GM20431 (cell line): ENCODE data around the gene RADIL.

Source experiments
- in situ Hi-C: fragments of 300-500 bp; cut with MseI, MboI; formaldehyde crosslinking; loops from one replicate; pipeline ENCODE4 v1.15.0; 2020; ENCODE audit warnings: low sequenced_read_pairs; ENCODE audit not compliant: unreplicated experiment

Gene RADIL

DNA sequence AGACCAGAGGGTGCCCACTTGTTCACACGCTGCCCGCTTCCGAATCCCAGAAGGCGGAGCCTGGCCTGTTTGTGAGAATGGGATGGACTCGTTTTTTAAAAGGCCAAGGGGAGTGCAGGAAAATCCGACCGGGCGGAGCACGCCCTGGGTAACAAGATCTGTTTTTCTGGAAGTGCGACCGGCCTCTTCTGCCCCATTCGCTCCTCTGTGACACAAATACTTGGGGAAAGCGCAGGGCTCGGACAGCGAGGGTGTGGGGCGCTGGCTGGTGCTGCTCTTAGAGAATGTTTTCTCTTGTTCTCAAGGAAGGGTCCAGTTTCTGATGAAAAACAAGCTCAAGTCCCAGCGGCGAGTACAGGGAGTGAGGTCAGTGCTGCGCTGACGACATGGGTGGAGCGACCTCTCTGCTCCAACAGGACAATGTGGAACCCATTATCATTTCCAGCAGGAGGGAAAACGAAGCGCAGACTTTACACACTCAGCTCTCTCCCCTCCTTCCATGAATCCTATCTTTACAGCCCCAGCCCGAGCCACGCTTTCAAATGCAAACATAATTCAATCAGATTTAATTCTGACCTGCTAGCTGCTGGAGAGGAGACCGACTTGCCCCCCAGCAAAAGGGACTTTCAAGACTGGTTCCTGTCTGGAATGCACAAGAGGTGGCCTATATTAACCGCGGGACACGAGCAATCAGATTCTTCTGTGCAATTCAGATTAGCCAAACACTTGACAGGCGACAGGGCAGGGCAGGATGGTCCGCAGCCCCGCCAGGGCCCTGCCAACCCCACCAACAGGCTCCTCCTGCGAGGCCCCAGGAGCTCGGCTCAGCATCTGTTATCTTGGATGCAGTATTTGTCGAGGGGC lies 1.1 kb downstream of the RADIL start:
- in situ Hi-C loops = no loop called here

DNA sequence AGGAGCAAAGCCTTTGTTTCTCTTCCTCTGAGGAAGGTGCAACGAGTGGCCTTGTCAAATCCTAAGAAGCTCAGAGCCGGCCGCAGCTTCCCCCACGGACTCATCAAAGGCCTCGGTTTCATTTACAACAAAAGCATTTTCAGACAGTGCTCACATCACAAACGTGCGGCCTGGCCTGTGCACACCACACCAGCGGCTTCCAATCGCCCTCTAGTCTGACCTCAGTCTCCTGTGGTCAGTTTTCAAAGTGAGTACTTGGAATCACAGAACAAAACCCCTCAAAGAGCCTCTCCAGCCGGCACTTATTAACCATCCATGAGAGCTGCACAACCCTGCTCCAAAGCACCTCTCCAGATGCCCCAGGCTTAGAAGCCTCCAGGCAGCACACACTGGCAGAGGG lies 3.3 kb downstream of the RADIL start:
- in situ Hi-C loops = no loop called here

DNA sequence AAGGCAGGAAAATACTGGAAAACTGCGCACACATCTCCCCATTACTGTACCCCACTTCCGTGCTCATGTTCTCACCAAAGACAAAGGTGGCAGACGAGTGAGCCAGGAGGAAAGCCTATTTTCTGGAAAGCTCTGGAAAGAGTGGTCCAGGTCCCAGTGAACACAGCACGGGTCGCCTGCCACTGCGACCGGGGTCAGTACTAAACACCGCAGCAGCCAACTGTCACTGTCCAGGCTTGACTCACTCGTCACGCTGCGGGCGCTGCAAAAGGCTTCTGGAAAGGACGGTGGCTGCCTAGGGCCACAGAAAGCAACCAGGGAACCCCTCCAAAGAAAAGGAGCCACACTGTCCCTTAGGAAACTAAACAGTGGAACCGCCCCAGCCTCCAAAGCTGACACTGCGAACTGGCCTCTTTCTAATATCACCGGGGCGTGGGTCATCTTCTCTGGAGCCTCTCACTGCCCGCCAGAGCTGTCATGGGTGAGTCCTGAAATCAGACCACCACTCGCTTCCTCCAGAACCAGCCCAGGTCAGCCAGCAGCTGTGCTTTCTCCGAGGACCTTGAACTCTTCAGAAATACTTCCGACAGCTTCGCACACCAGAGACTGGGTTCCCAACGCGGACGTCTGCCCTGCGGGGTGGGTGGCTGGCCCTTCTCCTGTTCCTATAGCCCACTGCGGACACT lies 4.0 kb downstream of the RADIL start:
- in situ Hi-C loops = no loop called here

DNA sequence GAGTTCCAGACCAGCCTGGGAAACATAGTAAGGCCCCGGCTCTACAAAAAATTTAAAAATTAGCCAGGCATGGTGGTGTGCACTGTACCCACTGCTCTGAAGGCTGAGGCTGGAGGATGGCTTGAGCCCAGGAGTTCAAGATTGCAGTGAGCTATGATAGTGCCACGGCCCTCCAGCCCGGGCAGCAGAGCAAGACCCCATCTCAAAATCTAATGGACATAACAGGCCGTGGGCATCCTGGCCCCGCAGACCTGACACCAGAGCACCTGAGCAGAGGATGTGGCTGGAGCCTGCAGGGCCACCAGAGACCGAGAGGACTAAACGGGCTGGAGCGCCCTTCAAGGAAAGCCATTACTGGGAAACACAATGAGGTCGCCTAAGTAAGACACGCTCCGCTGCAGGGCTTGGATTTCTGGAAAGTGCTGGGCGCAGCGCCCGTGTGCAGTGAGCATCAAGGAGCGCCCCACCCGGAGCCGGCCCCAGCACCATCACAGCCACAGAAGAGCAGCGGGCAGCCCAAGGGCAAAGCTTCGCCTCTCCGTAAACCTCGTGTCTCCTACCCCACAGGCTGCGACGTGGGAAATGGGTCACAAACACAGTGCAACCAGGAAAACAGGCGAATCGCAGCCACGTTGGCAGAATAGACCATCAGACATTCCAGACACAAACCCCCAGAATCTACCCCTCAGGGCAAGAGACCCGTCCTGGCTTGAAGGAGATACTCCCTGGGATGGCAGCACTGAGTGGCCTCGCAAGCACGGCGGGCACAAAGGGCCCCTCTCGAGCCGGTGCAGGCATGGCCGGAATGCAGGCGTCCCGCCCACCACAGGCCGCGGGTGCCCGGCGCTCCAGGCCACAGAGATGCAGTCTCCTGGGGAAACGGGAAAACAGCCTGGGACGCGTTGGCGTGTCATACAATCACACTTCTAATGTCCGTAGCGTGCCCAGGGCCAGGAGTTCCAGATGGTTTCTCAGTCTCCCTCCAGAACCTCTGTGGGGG lies 4.9 kb downstream of the RADIL start:
- in situ Hi-C loops = no loop called here

DNA sequence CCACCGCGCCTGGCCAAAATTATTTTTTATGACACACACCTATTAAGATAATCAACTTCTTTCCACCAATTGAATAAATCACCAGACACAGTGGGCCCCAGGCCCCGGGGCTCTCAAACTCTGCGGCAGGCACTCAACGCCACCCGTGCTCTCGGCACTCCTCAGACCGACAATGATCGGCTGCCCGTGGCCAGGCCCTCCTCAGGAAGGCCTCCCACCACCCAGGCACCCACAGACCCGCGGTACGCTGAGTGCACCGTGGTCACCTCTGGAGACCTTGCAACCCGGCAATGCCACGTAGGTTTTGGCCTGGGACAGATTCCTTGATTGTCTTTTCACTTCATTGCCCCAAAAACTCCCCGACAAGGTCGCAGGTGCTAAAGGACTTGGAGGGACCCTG lies 6.9 kb downstream of the RADIL start:
- in situ Hi-C loops = no loop called here

DNA sequence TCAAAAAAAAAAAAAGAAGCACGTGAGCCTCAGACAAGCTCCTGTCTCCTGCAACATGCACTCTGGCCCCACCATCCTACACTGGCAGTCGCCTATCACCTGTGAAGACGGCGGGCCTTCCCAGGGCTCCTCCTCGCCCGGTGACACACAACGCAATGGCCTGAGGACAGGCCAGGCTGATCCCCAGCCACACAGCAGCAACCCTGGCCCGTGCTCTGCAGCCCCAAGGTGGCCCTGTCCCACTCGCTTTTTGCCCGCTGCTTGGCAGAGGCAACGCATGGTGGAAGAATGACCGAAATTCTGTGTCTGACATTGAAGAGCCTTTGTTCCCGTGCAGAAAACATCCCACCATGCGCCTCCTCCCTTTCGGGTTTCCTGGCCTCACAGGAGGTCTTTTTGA lies 8.1 kb downstream of the RADIL start:
- in situ Hi-C loops = no loop called here

DNA sequence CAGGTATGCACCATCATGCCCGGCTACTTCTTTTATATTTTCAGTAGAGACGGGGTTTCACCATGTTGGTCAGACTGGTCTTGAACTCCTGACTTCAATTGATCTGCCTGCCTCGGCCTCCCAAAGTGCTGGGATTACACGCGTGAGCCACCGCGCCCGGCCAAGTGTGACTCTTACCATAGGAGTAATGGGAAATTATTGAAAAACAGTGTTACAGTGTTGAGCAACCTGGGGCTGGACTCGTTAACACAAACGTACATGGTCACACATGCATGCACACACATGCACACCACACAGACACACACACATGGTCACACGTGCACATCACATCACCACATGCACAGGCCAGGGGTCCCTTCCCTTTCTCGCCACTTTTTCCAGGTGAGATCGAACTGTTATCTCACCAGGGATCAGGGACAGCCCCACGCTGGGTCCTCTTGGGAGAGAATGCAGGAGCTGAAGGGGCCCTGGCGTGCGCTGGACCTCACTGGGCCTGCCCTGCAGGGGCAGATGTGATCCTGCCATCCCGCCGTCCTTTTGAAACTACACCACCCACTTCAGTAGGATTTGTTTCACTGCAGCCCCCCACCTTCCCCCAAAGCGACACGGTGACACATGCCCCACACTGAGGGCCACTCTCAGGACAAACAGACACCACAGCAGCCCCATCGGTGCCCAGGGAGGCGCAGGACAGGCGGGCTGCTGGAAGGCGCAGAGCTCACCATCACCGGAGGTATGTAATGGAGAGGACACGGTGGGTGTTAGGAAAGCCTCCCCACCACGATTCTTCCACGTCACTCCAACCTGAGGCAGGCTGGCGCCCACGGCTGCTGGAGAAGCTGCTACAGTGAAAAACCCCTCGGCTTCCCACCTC lies 10.2 kb downstream of the RADIL start:
- in situ Hi-C loops = loop anchor here (25.0 kb wide), 1 partner anchor 111 kb away; no protein-coding TSS in a partner anchor

DNA sequence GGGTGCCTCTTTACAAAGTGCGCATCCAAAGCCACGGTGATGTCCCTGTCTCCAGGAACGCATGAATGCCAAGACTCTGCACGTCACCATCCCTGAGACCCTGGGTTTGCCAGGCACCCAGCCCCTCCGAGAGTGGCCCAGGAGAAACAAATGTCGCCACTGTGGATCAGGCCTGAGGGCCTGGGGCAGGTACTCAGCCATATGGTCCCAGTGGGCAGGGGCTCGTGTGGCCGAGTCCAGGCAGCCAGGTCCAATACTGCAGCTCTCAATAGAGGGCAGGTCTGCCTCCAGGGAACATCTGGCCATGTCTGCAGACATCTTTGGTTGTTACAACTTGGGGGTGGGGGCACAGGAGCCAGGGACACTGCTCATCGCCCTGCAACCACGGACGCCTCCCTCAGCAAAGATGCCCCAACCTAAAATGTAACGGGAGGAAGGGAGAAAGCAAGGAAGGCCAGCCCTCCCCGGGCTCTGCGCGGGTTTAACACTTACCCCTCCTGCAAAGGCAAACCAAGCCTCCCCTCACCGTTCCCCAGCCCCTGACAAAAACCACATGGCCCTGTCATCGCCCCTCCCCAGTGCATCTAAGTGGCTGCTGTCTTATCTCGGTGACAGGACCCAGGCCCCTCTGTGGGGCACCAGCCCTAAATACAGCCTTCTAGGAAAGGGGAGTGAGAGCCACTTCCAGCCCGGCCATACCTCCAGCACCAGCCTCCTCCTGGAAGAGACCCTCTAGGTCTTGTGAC lies 11.4 kb downstream of the RADIL start:
- in situ Hi-C loops = loop anchor here (25.0 kb wide), 1 partner anchor 110 kb away; no protein-coding TSS in a partner anchor

DNA sequence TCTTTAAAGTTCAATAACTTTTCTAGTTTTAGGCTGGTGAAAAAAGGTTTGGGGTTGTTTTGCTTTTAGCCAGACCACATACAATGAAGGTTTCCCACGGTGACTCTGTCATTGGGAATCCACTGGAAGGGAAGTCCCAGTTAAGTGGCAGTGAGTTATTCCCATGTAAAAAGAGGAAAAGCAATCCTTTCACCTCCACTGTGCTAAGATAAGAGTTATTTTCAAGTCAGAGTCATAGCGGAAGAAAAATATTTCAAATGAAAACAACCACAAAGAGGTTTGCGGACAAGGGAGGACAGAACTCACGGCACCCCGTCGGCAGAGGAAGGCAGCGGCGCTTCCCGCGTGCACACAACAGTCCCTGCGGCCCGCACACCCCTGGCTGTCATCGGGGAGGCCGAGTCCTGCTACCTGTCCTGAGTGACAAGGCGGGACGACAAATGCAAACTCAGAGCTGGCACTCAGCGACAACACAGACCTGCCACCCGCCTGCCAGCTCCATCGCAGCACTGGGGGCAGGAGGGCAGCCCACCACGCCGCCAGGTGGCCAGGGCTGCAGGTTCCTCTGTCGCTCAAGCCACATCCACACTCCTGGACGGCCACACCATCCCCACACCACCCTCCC lies 12.3 kb downstream of the RADIL start:
- in situ Hi-C loops = loop anchor here (25.0 kb wide), 1 partner anchor 109 kb away; no protein-coding TSS in a partner anchor

DNA sequence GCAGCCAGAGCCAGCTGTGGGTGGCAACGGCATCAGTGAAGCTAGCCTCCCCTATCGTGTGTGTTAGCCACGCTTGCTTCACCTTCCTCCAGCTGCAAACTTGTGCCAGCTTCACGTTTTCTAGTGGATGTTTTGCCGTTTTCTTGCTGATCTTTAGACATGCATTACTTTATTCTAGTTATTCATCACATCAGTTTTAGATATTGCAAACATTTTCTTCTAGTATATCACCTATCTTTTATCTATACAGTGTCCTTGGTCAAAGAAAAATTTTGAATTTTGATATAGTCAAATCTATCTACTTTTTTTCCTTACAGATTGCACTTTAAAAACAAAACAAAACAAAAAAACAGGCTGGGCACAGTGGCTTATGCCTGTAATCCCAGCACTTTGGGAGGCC lies 15.0 kb downstream of the RADIL start:
- in situ Hi-C loops = loop anchor here (25.0 kb wide), 1 partner anchor 106 kb away; no protein-coding TSS in a partner anchor

DNA sequence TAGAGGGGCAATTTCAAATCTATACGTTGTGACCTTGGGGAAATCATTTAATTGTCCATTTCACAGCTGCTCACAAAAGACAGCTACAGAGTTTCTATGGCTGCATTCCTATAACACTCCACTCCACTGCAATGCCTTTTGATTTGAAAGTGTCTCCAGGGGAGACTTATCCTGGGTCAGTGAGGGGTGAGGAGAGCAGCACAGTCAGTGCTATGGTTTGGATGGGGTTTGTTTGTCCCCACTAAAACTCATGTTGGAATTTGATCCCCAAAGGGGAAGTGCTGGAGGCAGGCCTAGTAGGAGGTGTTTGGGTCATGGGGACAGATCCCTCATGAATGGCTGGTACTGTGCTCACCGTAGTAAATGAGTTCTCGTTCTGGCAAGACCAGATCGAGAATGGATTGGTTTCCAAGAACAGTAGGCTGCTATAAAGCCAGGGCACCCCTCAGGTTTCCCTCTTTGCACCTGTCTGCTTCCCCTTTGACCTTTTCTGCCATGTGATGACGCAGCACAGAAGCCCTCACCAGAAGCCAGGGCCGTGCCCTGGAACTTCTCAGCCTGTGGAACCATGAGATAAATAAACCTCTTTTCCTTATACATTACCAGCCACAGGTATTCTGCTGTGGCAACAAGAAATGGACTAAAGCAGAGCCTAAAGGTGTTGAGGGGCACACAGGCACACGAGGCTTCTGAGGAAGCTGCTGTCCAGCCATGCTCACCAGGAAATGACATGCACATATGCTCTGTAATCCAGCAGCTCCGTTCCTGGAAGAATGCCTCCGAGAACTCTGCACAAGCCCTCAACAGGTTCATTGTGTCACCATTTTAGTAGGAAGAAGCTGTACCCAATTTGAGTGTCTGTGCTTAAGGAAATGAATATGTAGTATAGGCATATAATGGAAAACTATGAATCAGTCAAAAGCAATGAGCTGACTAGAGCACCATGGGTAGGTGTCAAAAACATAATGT lies 16.7 kb downstream of the RADIL start:
- in situ Hi-C loops = loop anchor here (25.0 kb wide), 1 partner anchor 105 kb away; no protein-coding TSS in a partner anchor

DNA sequence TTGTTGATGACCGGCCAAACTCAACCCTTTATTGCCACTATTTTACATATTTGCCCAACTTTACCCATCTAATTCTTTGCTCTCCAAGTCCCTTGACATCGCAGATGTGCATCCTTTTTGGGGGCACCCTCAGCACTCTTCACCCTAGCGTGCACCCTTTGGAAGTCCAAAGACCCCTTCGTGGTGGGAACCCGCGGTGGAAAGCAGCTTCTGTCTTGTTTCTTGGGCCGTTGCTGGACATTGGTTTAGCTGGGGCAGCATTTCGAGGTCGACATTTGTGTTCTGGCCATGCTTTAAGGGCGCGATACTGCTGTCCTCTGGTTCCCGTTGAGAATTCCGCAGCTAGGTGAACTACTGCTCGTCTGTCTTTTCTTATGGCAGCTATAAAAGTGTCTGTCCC lies 21.4 kb downstream of the RADIL start:
- in situ Hi-C loops = loop anchor here (25.0 kb wide), 1 partner anchor 100 kb away; no protein-coding TSS in a partner anchor

DNA sequence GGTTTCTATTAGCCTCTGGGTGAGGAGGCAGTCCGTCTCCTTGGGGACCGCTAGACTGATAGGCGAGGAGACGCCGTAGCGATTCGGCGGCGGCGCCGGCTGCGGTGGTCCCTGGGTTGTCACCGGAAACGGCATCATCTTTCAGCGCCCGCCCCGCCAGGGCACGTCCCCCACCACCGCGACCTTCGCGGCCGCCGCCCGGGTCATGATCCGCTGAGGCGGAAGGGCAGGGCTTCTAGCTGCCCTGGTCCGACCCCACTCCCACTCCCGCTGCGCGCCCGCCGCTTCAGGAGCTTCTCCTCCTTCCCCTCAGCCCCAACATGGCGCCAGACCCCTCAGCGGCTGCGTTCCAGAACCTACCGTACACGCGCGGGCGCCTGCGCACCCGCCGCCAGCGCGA lies 21.8 kb downstream of the RADIL start, which contains the start of gene PAPOLB:
Gene PAPOLB (minus strand): TSS at position 358 of the 400 bp plus-strand sequence. CDS start 220 bp downstream, at position 138.
- in situ Hi-C loops = loop anchor here (25.0 kb wide), 1 partner anchor 99 kb away; no protein-coding TSS in a partner anchor

DNA sequence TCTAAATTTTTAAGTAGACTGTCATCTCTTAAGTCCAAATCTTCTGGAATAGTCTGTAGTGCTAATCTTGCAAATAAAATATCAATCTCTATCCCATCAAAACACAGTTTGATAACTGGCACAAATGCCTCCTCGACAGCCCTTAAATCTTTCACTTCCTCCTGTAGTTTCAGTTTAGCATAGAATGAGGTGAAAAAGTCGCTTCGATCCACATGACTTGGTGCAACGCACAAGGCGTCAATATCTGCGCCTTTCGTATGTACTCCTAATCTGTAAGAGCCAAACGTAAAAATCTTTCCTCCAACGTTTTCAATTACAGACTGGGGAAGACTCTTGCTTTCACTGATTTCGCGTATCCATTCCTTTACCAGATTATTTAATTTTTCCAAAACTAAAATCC lies 22.3 kb downstream of the RADIL start:
- in situ Hi-C loops = loop anchor here (25.0 kb wide), 1 partner anchor 99 kb away; no protein-coding TSS in a partner anchor

DNA sequence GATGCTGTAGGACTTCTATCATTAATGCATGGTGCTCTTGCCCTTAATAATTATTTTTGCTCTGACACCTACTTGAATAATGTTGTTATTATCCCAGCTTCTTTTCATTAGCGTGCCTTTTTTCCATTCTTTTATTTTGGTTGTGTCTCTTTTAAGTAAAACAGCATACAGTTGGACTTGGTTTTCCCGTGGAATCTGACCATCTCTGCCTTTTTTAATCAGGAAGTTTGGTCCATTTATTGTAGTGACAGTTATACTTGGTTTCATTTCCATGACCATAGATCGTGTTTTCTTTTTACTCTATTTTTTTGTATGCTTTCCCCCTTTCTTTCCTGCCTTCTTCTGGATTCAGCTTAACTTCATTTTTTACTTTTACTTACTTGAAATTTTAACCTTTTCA lies 26.3 kb downstream of the RADIL start:
- in situ Hi-C loops = loop anchor here (25.0 kb wide), 1 partner anchor 95 kb away; no protein-coding TSS in a partner anchor

DNA sequence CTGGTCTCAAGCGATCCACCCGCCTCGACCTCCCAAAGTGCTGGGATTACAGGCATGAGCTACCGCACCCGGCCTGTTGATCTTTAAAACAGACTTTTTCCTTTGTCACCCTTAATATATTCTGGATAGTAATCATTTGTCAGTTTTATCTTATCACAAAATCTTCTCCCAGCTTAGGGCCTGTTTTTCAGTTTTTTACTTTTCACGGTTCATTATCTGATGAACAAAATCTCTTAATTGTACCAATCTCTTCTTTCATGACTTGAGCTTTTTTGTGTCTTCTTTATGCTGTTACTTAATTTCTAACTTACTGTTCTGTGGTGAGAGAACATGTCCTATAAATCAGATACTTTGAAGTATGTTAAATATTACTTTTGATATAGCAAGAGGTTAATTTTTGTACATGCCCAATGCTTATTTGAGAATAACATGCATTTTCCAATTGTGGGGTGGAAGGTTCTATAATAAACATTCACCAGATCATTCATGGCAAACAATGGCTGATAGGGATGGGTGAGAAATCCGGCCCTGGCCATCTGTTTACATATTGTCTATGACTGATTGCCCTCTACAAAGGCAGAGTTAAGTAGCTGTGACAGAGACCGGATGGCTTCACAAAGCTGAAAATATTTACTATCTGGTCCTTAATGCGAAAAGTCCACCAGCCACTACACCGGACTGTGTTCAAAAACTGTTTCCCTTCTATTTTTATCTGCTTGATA lies 27.0 kb downstream of the RADIL start:
- in situ Hi-C loops = loop anchor here (25.0 kb wide), 1 partner anchor 94 kb away; no protein-coding TSS in a partner anchor
